Transverse colon (tissue), 4 donors: ENCODE data around the gene TMEM117. TPM values are rescaled to one million over a fixed set of nuclear protein-coding genes. Genes with fewer than 3 reads are reported as not detected.
"Not testable (repeated sequence)": the region's sequence is repeated elsewhere in the genome, so short reads cannot be mapped to it uniquely, and the experiment has no call there.

Source experiments
- DNase-seq: peaks from one replicate; pipeline ENCODE4 v3.0.0-alpha.2; 2019
- H3K27ac ChIP-seq, 4 donors: fragments of 200-600 bp; sonication (generic); 2 replicates each; pipeline ENCODE4 v1.5.1; 2016 to 2018; ENCODE audit warnings: inconsistent platforms in 4 of 4
- H3K27me3 ChIP-seq: fragments of 200-600 bp; sonication (generic); 2 replicates; pipeline ENCODE4 v1.5.1; 2017; ENCODE audit warnings: inconsistent platforms
- H3K36me3 ChIP-seq, 4 donors: fragments of 200-600 bp; sonication (generic); 2 replicates each; pipeline ENCODE4 v1.5.1; 2017 to 2019; ENCODE audit warnings: inconsistent platforms in 4 of 4
- H3K4me1 ChIP-seq, 4 donors: fragments of 200-600 bp; sonication (generic); 2 replicates each; pipeline ENCODE4 v1.5.1; 2017 to 2020; ENCODE audit warnings: inconsistent platforms in 4 of 4
- H3K4me3 ChIP-seq, 4 donors: fragments of 200-600 bp; sonication (generic); 1 replicate in 1 of 4; 2 replicates in 3 of 4; pipeline versions ENCODE4 v1.5.1 to v1.6.1; 2017 to 2019; ENCODE audit warnings: inconsistent platforms in 4 of 4
- H3K9me3 ChIP-seq, 2 donors: fragments of 200-600 bp; sonication (generic); 2 replicates each; pipeline ENCODE4 v1.5.1; 2017 to 2019; ENCODE audit warnings: inconsistent platforms in 2 of 2
- EP300 ChIP-seq: sonication (generic); formaldehyde crosslinking; IDR thresholded peaks from one replicate; pipeline ENCODE4 v1.6.1; 2017; ENCODE audit warnings: antibody characterized with exemption, low read depth
- POLR2A ChIP-seq: fragments of 450-650 bp; IDR thresholded peaks from one replicate; pipeline ENCODE4 v1.6.1; 2016; ENCODE audit warnings: antibody characterized with exemption, mild to moderate bottlenecking, moderate library complexity
- POLR2AphosphoS5 ChIP-seq, 3 donors: sonication (generic); formaldehyde crosslinking; IDR thresholded peaks; one replicate each; pipeline ENCODE4 v1.6.1; 2016; ENCODE audit warnings: antibody characterized with exemption in 3 of 3
- WGBS, 2 donors: methylation state at CpG; one replicate each; pipeline ENCODE4 v1.1.5; 2018; ENCODE audit warnings: low coverage in 1 of 2; 5-methylcytosine and 5-hydroxymethylcytosine counted together
- in situ Hi-C, 4 donors: fragments of 200-750 bp; cut with MboI; loops; one replicate each; pipeline versions ENCODE4 v1.15.0 to v1.15.1; 2017; ENCODE audit warnings: low sequenced_read_pairs in 3 of 4, low pct_ligation_motif_present in 1 of 4, low pct_unique_long_range_greater_than_20kb in 1 of 4
- intact Hi-C: fragments of 100-400 bp; cut with DNase I; formaldehyde crosslinking; loops from one replicate; pipeline ENCODE4 v1.15.1; 2023; ENCODE audit warnings: low total_unique reads
- total RNA-seq, 4 donors: library from RNA; depleted of rRNA; stranded (reverse); fragments of >200 nt; gene quantifications; one replicate each; pipeline ENCODE4 v1.1.0, GENCODE V29; 2016
- TF ChIP-seq, protein P1 (sequence below), 5 experiments: fragments of 200-600 bp in 3 of 5; fragments of 450-650 bp in 2 of 5; sonication (generic) in 3 of 5; IDR thresholded peaks; 1 replicate in 2 of 5; 2 replicates in 3 of 5; pipeline ENCODE4 v1.5.1; 2016 to 2017; ENCODE audit warnings: antibody characterized with exemption in 5 of 5, inconsistent platforms in 3 of 5, mild to moderate bottlenecking in 2 of 5, moderate library complexity in 1 of 5

Gene TMEM117
- total RNA-seq, 4 donors from 2014 or later, result 0.40 to 92.8 (median 25.6) TPM

DNA sequence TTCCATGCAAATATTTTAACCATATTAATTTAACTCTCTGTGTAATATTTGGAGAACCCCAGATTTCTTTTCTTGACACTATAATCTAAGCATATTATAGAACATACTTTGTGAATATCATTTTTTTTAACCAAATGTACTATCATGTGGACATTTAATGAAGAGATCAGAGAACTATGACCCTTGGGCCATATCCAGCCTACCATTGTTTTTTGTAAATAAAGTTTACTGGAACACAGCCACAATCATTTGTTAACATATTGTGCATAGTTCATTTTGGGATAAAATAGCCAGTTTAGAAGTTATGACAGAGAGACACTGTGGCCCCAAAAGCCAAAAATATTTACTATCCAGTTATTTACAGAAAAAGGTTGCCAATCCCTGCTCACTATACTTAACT lies 338.2 kb downstream of the TMEM117 start:
- Histone ChIP-seq H3K27ac (no peak overlapping the region), H3K27me3 (no peaks in the 10 kb centered on the region), H3K4me1 (no peaks in the 10 kb centered on the region), H3K4me3 (no peak overlapping the region), H3K36me3 (no peaks in the 10 kb centered on the region), H3K9me3 (no peaks in the 10 kb centered on the region)
- intact Hi-C loops (no loop called here), in situ Hi-C loops (no loop called here)
- DNase-seq, result no peak
- TF ChIP-seq POLR2AphosphoS5 (IDR thresholded peaks at IDR 0.05) (no peak), POLR2A (no peak), EP300 (no peak)
- TF ChIP-seq, protein P1, sequence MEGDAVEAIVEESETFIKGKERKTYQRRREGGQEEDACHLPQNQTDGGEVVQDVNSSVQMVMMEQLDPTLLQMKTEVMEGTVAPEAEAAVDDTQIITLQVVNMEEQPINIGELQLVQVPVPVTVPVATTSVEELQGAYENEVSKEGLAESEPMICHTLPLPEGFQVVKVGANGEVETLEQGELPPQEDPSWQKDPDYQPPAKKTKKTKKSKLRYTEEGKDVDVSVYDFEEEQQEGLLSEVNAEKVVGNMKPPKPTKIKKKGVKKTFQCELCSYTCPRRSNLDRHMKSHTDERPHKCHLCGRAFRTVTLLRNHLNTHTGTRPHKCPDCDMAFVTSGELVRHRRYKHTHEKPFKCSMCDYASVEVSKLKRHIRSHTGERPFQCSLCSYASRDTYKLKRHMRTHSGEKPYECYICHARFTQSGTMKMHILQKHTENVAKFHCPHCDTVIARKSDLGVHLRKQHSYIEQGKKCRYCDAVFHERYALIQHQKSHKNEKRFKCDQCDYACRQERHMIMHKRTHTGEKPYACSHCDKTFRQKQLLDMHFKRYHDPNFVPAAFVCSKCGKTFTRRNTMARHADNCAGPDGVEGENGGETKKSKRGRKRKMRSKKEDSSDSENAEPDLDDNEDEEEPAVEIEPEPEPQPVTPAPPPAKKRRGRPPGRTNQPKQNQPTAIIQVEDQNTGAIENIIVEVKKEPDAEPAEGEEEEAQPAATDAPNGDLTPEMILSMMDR (IDR thresholded peaks at IDR 0.05), result no peak

DNA sequence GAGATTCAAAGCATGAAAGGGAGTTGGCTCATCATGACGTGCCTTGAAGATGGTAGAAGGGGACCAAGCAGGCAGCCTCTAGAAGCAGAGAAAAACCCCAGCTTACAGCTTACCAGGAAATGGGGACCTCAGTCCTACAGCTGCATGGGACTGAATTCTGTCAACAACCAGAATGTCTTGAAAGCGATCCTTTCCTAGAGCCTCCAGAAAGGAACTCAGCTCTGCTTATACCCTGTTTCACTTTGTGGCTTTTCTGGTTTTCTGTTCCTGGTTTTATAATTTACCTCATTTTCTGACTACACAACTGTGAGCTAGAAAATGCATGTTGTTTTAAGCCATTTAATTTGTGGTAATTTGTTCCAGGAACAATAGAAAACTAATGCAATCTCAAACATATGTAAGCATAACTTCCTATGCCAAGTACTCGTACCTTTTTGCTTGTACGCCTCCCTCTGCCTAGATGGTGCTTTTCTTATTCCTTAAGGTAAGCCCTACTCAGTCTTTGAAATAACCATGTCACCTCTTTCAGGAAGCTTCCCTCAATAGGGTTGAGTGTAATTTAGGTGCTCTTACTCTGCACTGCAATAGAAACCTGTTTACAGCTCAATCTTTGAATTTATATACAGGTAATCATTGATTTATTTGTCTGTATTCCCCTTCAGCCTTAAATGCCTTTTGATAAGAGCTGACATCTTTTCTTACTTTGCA lies 348.8 kb downstream of the TMEM117 start:
- Histone ChIP-seq H3K36me3 (no peaks in the 10 kb centered on the region), H3K27ac (no peak overlapping the region), H3K4me1 (no peaks in the 10 kb centered on the region), H3K9me3 (no peaks in the 10 kb centered on the region), H3K4me3 (no peak overlapping the region), H3K27me3 (no peaks in the 10 kb centered on the region)
- 83 to 93% methylated on average over 4 of the region's 4 CpGs for WGBS, 2 donors
- intact Hi-C loops (no loop called here), in situ Hi-C loops (no loop called here)
- no peak for TF ChIP-seq POLR2A
- TF ChIP-seq POLR2AphosphoS5 (IDR thresholded peaks at IDR 0.05), result no peak
- TF ChIP-seq EP300, result no peak
- TF ChIP-seq, protein P1 (IDR thresholded peaks at IDR 0.05), result no peak
- DNase-seq, result no peak

DNA sequence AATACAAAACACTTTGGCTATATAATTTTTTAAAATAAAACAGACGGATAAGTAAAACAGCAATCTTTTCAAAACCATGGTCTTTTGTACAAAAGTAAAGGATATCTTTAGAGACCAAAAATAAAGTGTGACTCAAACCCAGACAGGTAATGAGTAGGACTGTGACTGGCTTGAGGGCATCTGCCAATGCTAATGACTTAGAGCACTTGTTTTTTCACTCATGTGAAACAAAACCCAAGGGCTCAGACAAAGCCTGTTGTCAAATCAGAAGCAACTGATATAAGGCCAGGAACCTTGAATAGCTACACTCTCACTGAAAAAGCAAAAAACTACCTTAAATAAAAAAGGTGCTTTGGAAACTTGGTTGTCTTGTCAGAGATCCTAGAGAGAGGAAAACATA lies 357.4 kb downstream of the TMEM117 start:
- intact Hi-C loops, result no loop called here
- no peak overlapping the region for H3K27ac ChIP-seq
- no peaks in the 10 kb centered on the region for H3K4me1 ChIP-seq
- no peaks in the 10 kb centered on the region for H3K9me3 ChIP-seq
- DNase-seq, result no peak
- 83 to 92% methylated on average over 1 of the region's 1 CpG for WGBS, 2 donors
- H3K4me3 ChIP-seq, result no peak overlapping the region
- in situ Hi-C loops, result no loop called here
- no peaks in the 10 kb centered on the region for H3K27me3 ChIP-seq
- no peaks in the 10 kb centered on the region for H3K36me3 ChIP-seq
- no peak for TF ChIP-seq POLR2A
- TF ChIP-seq POLR2AphosphoS5 (IDR thresholded peaks at IDR 0.05), result no peak
- TF ChIP-seq, protein P1 (IDR thresholded peaks at IDR 0.05), result no peak
- TF ChIP-seq EP300, result no peak

DNA sequence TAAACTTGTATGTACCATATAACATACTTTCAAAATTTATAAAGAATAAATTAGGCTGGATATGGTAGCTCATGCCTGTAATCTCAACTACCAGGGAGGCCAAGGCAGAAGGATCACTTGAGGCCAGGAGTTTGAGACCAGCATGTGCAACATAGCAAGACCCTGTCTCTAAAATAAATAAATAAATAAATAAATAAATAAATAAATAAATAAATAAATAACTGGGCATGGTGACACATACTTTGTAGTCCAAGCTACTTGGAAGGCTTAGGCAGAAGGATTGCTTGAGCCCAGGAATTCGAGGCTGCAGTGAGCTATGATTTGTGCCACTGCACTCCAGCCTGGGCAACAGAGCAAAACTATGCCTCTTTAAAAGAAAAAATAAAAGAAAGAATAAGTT lies 359.8 kb downstream of the TMEM117 start:
- H3K4me1 ChIP-seq, intact Hi-C loops: not testable (repeated sequence)
- 72 to 100% methylated on average over 1 of the region's 1 CpG for WGBS, 2 donors

DNA sequence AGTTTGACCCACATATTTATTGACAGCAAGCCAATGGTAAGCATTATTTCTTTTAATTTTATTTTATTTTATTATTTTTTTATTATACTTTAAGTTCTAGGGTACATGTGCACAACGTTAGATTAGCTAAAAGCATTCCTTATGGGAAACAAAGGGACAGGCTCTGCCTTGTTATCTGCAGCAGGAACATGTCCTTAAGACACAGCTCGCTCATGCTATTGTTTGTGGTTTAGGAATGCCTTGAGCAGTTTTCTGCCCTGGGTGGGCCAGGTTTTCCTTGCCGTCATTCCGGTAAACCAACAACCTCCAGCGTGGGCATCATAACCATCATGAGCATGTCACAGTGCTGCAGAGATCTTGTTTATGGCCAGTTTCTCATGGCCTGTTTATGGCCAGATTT lies 370.2 kb downstream of the TMEM117 start:
- peaks cover 7 to 11% of the 10 kb centered on the region in 2 donors for H3K9me3 ChIP-seq
- no peaks in the 10 kb centered on the region for H3K36me3 ChIP-seq
- WGBS, 2 donors, result 93 to 95% methylated on average over 3 to 5 of the region's 5 CpGs
- H3K4me1 ChIP-seq, result no peaks in the 10 kb centered on the region
- TF ChIP-seq EP300, result no peak
- TF ChIP-seq, protein P1 (IDR thresholded peaks at IDR 0.05), result no peak
- TF ChIP-seq POLR2AphosphoS5 (IDR thresholded peaks at IDR 0.05), result no peak
- TF ChIP-seq POLR2A, result no peak
- H3K27me3 ChIP-seq, result no peaks in the 10 kb centered on the region
- DNase-seq, result no peak
- intact Hi-C loops, result no loop called here
- no peak overlapping the region for H3K27ac ChIP-seq
- no peak overlapping the region for H3K4me3 ChIP-seq
- in situ Hi-C loops, result no loop called here

More for the DNA sequence above, 359.8 kb downstream of the TMEM117 start:
- H3K27ac ChIP-seq, DNase-seq, in situ Hi-C loops, H3K27me3 ChIP-seq, H3K9me3 ChIP-seq, H3K36me3 ChIP-seq, H3K4me3 ChIP-seq: not testable (repeated sequence)
